H54 (cell line): ENCODE measurements around the gene PELI3.
A peak's percentile ranks its signal among the peaks of the same experiment; 100 is the strongest.

Experiments used
- DNase-seq: peaks from one replicate; pipeline ENCODE4 v3.0.0; 2011; ENCODE audit warnings: low spot score, mixed read lengths; ENCODE audit not compliant: insufficient read length
- FAIRE-seq: peaks from 3 replicates; lab custom pipeline; 2011; peaks lifted over from hg19 to GRCh38; lab: Jason Lieb, UNC
- POLR2A ChIP-seq: IDR thresholded peaks from 2 replicates; pipeline ENCODE4 v1.6.1; 2011; ENCODE audit warnings: low read depth, mild to moderate bottlenecking, low read length

PELI3 gene

DNA sequence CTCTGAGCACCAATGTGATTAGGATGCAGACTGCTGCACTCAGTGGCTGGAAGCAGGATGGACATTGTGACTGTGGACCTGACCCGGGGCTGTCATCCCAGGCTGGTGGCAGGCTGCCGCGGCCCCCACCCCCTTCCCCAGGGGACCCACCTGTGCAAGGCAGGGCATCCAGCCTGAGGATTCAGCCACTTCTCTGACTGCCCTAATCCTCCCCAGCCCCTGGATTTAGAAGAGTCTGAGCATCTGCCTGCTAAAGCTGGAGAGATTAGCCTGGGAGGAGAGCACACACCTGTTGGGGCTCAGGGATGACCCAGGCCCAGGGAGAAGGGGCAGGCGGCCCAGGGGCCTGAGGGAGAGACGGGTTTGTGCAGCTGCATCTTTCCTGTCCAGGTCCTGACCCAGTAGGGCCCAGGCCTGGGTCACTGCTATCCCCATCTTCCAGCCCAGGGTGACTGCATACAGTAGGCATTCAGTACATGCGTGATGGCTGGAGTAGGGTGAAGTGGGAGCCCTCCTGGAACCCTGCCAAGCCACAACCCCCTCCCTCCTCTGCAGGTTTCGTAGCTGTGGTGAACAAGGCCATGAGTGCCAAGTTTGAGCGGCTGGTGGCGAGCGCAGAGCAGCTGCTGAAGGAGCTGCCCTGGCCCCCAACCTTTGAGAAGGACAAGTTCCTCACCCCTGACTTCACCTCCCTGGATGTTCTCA, 25.6 kb downstream of the PELI3 start:
- FAIRE-seq (no peak), DNase-seq (no peak)
- no peak for TF ChIP-seq POLR2A

DNA sequence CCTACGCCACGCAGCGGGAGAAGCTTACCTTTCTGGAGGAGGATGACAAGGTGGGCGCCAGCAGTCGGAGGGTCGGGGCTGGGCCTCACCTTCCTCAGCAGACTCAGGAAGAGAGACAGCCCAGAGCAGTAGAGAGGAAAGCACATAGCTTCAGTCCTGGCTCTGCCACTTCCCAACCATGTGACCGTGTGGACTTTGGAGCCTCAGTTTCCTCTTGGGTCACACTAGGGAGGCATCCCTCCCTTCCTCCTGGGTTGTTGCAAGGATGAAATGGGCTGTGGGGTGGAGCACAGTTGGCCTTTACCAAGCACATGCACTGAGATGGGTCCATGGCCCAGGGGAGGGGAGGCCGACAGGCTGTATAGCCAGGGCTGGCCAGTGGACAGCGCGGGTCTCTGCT, 26.4 kb downstream of the PELI3 start:
- no peak for TF ChIP-seq POLR2A
- no peak for FAIRE-seq
- DNase-seq, result no peak

DNA sequence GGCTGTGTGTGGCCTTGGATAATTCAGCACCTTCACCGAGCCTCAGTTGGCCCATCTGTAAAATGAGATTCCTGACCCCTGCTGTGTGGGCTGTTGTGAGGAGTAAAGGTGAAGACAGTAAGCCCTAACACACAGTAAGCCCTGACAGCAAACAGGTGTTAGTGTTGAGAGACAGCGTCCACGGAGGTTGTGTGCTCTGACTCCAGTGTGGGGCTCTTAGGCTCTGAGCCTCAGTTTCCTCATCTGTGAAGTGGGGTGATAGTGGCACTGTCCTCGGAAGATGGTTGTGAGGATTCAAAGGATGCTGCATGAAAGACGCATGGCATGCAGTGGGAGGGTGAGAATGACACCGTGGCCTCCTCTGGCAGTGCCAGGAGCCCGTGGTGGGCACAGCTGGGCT, 27.8 kb downstream of the PELI3 start:
- TF ChIP-seq POLR2A, result no peak
- DNase-seq, result no peak
- no peak for FAIRE-seq

DNA sequence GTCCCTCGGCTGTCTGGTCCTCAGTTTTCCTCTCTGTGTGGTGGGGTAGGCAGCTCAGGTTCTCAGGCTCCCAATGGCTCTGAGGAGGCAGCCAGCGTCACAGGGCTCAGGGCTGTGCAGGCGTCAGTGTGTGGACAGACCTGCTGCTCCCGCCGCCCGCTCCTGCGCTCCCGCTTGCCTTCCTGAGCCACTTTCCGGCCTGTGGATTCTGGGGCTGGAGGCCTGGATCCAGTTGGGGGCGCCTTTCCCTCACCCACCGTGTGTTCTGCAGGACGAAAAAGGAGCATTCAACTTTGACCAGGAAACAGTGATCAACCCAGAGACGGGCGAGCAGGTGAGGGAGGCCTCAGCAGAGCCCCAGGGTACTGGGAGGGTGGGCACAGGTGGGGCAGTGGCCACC, 28.2 kb downstream of the PELI3 start:
- DNase-seq, result no peak
- no peak for FAIRE-seq

DNA sequence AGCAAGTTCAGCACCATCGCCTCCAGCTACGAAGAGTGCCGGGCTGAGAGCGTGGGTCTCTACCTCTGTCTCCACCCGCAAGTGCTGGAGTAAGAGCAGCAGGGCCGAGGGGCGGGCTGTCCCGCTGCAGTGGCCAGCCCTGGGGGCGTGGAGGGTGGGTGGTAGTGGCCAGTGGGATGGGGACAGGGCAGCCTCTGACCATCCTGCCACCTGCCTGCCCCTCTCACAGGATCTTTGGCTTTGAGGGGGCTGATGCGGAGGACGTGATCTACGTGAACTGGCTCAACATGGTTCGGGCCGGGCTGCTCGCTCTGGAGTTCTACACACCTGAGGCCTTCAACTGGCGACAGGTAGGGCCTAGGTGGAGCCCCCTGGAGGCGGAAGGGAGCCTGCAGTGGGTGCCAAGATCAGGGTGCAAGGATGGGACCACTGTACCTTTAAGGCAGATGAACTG, 28.7 kb downstream of the PELI3 start:
- FAIRE-seq (no peak), DNase-seq (no peak)
- no peak for TF ChIP-seq POLR2A

More for the DNA sequence above, 28.2 kb downstream of the PELI3 start:
- TF ChIP-seq POLR2A, result no peak

DNA sequence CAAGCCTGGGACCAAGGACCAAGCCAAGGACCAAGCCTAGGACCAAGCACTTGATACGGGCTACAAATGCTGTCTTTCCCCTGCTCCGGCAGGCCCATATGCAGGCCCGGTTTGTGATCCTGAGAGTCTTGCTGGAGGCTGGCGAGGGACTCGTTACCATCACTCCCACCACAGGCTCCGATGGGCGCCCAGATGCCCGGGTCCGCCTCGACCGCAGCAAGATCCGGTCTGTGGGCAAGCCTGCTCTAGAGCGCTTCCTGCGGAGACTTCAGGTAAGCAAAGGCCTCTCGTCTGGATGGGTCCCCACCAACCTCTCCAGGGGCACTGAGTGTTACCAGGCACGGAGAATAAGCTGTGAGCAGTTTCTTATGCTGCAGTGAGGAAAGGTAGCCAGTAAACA, 30.5 kb downstream of the PELI3 start:
- no peak for FAIRE-seq
- no peak for TF ChIP-seq POLR2A

DNA sequence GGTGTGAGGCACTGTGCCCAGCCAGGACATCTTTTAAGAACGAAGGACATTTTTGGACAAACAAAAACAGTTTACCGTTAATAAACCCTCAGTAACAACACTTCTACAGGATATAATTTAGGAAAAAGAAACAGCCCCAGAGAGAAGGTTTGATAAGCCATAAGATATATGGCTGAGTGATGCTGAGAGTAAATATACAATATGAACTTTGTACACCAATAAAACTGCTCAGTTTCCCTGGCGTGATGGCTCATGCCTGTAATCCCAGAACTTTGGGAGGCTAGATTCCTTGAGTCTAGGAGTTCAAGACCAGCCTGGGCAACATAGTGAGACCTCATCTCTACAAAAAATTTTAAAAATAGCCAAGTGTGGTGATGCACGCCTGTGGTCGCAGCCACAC, 31.8 kb downstream of the PELI3 start:
- DNase-seq (no peak), FAIRE-seq (no peak)
- TF ChIP-seq POLR2A, result no peak

More for the DNA sequence above, 30.5 kb downstream of the PELI3 start:
- DNase-seq, result no peak

DNA sequence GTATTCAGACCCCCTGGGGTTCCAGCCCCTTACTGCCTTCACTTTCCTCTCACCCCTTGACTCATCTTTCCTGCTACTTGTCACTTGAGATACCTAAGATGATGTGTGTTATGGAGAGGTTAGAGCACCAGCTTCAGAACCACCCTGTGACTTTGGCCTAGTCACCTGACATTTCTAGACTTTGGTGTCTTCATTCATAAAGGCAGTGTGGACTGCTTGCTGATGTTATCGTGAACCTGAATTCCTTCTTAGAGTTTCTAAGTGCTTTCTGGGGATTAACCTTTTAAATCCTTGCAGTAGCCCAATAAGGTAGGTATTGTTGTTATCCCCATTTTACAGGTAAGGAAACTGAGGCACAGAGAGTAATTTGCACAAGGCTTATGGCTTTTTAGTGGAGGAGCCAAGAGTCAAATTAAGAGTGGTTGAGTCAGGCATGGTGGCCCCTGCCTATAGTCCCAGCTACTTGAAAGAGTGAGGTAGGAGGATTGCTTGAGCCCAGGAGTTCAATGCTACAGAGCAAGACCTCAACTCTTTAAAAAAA, 38.6 kb downstream of the PELI3 start:
- TF ChIP-seq POLR2A, result no peak
- DNase-seq (no peak), FAIRE-seq (no peak)

DNA sequence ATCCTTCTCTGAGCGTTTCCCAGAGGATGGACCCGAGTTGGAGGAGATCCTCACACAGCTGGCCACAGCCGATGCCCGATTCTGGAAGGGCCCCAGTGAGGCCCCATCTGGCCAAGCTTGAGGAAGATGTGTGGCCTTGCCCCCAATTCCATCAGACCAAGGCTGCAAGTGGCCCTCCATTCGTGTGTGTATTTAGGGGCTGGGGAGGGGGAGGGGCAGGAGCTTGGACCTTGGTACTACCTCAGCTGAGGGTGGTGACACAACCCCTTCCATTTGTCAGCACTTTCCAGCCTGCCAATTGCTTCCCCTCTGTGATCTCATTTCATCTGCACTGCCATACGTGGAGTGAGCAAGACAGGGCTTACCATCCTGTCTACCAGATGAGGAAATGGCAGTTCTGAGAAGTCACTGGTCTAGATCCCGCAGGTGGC, 42.4 kb downstream of the PELI3 start:
- FAIRE-seq (no peak), DNase-seq (no peak)
- TF ChIP-seq POLR2A, result no peak

DNA sequence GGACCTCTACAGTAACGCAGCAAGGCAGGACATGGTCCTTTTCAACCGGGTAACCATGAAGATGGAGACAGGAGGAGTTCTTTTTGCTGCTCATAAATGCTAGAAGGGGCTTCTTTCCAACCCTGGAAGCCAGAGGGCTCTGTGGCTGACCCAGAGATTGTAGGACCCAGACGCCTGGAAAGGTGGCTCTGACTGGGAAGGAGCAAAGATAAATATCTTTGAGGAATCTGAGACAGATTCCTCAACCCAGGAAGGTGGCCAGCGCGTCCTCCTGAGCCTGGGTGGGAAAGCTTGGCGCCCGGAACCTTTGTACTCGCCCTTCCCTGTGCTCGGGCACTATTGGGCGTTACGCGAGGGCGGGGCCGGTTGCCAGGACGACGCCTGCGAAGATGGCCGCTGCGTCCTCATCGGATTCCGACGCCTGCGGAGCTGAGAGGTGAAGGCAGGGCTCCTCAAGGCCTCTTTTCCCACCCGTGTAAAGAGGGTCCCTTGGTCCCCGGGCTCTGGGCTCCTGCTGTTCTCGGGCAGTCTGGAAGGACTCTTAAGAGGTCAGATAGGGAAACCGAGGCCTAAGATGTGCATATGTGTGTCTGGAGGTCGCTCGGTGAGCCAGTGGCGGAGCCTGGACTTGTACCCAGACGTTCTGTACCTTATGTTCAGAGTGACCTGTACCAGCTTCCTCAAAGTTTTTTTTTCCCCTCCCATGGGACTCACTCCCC, 43.7 kb downstream of the PELI3 start, which contains the start of gene BBS1:
TSS of gene BBS1 (plus strand) at position 365 of the 719 bp plus-strand sequence. CDS start at position 390, 25 bp downstream.
- FAIRE-seq (no peak), DNase-seq (peak; percentile 88)
- peak; percentile 70 for TF ChIP-seq POLR2A

DNA sequence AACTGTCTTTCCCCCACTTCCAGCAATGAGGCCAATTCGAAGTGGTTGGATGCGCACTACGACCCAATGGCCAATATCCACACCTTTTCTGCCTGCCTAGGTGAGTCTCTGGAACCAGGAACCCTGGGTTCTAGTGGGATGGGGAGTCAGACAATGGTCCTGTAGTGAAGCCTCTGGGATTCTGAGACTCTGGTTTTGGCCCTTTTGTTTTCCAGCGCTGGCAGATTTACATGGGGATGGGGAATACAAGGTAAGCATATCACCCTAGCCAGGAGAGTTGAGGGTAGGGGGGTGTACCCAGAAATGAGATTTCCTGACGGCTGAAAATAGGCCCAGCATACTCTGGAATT, 44.3 kb downstream of the PELI3 start:
- no peak for TF ChIP-seq POLR2A
- DNase-seq (no peak), FAIRE-seq (no peak)

DNA sequence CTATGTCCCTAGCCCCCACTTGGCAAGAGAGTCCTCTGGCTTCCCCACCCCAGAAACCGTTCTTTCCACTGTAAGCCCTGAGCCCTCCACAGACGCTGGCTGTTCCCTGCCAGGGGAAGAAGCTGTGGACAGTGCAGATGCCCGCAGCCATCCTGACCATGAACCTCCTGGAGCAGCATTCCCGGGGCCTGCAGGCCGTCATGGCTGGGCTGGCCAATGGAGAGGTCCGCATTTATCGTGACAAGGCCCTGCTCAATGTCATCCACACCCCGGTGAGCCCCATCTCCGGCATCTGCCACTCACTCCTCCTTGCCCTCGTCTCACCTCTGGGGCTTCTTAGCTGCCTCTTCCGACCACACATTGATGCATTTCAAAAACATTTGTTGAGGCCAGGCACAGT, 56.9 kb downstream of the PELI3 start:
- FAIRE-seq (no peak), DNase-seq (no peak)
- no peak for TF ChIP-seq POLR2A

DNA sequence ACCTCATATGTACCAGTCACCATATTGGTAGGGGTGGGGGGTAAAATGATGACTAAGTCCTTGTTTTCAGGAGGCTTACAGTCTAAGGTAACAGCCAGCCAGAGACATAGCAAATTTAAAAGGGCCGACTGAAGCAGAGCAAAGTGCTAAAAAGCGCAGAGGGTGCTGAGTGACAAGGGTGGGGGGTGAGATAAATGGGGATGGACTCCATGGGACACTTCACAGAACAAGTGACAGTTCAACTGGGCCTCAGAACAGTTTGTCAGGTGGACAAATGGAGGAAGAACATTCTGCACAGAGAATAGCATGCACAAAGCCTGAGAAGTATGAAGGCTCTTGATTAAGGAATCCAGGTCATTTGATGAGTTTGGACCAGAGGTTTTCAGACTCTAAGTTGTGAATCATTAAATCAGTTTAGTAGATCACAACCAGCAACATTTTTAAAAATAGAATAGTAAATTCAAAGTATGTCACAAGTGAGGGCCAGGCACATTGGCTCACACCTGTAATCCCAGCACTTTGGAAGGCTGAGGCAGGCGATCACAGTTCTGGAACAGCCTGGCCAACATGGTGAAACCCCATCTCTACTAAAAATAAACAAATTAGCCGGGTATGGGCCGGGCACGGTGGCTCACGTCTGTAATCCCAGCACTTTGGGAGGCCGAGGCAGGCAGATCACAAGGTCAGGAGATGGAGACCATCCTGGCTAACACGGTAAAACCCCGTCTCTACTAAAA, 57.8 kb downstream of the PELI3 start:
- no peak for TF ChIP-seq POLR2A
- FAIRE-seq (no peak), DNase-seq (no peak)
